AG09309 (cell line): Measurements from ENCODE around the gene CLGN.

Experiments used
- DNase-seq: peaks from one replicate; pipeline ENCODE4 v3.0.0-alpha.2; 2010; ENCODE audit warnings: low read depth
- H3K4me3 ChIP-seq: 2 replicates; pipeline ENCODE4 v1.5.1; 2011; ENCODE audit warnings: mild to moderate bottlenecking, low read depth, low read length, moderate library complexity; ENCODE audit not compliant: control insufficient read depth
- CTCF ChIP-seq: IDR thresholded peaks from 2 replicates; pipeline ENCODE4 v1.5.1; 2011; ENCODE audit warnings: mild to moderate bottlenecking, low read depth, low read length, inconsistent platforms; ENCODE audit not compliant: insufficient read depth, control insufficient read depth; ENCODE audit errors: missing control alignments

CLGN gene

GRCh38 chr4:140357868-140358267 is 69.6 kb downstream of the CLGN start:
- TF ChIP-seq CTCF, result no peak

DNA sequence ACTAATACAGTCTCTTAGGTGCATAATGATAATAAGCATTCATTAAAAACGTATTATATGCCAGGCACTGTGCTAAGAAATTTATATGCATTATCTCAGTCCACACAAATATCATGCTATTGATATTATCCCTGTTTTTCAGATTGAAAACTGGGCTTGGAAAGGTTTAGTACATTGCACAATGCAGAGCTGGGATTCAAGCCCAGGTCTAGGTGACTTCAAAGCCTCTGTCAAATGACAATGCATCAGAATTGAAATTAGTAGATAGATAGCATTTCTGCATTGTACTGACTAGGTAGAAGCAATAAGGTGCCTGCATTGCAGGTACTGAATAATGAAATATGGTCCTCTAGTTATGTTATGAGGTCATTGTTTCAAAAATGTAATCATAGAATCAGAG is 72.2 kb downstream of the CLGN start:
- no peak for DNase-seq
- no peak overlapping the region for H3K4me3 ChIP-seq
- TF ChIP-seq CTCF, result no peak

More at GRCh38 chr4:140357868-140358267, 69.6 kb downstream of the CLGN start:
- H3K4me3 ChIP-seq, result no peak overlapping the region
- DNase-seq, result no peak

- no peak for TF ChIP-seq CTCF
- DNase-seq, result no peak
- H3K4me3 ChIP-seq, result no peak overlapping the region
Observed at GRCh38 chr4:140353786-140354185, 73.7 kb downstream of the CLGN start.

DNA sequence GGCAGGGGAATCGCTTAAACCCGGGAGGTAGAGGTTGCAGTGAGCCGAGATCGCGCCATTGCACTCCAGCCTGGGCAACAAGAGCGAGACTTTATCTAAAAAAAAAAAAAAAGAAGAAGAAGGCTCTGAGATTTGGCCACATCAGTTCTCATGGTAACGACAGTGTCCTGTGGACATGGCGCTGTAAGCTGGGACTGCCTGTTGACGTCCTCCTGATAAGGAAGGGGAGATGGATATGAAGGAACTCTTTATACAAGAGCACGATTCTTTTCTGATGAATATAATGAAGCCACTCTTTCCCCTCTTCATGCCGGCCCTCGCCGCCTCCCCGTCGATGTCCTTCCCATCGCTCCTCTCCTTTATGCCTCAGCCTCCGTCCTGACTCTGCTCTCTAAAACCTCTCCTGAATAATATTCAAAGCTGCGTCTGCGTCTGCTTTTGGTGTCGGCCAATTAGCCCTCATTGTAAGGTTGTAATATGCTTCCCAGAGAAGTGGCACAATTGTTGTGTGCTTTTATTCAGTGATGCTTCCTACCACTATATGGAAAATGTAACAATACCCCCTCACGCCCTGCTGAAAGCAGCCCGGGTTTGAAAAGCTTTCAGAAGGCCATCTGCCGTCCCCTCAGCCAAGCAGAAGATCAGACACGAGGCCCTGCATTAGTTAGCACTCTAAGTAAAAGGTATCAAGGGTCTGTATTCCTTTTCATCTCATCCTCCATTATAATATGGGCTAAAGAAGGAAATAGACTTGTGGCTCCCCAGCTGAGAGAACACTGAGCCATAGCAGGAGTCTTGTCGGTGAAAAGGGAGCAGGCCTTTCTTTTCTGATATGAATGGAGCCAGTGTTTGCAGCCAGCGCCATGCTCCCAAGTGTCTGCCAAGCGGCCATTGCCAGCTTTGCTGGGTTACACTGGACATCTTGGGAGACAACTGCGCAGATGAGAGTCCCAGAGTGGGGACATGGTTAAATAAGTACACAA is 76.1 kb downstream of the CLGN start:
- DNase-seq, result no peak
- TF ChIP-seq CTCF, result no peak
- H3K4me3 ChIP-seq, result no peak overlapping the region

GRCh38 chr4:140349816-140350215 is 77.6 kb downstream of the CLGN start:
- TF ChIP-seq CTCF, result no peak
- H3K4me3 ChIP-seq, result no peak overlapping the region
- no peak for DNase-seq

- H3K4me3 ChIP-seq, result no peak overlapping the region
- no peak for DNase-seq
- no peak for TF ChIP-seq CTCF
Observed at GRCh38 chr4:140346136-140346535, 81.3 kb downstream of the CLGN start.
